ENCODE data around the gene SPTLC1.

DNA sequence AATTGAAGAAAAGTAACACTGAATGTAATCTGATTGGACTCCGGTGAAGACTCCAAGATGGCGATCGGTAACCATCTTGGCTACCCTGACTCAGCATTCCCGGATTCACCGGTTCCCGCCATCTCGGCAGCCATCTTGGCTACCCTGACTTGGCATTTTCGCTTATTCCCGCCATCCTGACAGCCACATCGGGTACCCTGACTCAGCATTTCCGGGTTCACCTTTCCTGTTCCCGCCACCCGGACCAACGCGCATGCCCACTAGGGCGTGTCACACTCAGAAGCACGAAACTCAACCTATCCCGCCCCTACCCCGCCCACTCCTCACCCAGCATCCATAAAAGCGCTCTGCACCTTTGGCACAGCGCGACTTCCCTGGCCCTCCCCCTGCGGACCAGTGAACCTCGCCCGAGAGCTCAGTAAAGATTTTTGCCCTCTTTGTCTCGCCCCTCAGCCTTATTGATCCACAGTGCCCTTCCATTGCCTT is 17.2 kb downstream of the SPTLC1 start:
- TF ChIP-seq, protein P1, sequence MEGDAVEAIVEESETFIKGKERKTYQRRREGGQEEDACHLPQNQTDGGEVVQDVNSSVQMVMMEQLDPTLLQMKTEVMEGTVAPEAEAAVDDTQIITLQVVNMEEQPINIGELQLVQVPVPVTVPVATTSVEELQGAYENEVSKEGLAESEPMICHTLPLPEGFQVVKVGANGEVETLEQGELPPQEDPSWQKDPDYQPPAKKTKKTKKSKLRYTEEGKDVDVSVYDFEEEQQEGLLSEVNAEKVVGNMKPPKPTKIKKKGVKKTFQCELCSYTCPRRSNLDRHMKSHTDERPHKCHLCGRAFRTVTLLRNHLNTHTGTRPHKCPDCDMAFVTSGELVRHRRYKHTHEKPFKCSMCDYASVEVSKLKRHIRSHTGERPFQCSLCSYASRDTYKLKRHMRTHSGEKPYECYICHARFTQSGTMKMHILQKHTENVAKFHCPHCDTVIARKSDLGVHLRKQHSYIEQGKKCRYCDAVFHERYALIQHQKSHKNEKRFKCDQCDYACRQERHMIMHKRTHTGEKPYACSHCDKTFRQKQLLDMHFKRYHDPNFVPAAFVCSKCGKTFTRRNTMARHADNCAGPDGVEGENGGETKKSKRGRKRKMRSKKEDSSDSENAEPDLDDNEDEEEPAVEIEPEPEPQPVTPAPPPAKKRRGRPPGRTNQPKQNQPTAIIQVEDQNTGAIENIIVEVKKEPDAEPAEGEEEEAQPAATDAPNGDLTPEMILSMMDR (IDR thresholded peaks at IDR 0.05) = no peak
- peak; percentile 62 for TF ChIP-seq POLR2AphosphoS5 (IDR thresholded peaks at IDR 0.05; ENCODE audit: low read depth, low read length)
- no peak for TF ChIP-seq SIN3A (IDR thresholded peaks at IDR 0.05; ENCODE audit: borderline replicate concordance, insufficient read depth, low read depth, low read length)
- TF ChIP-seq, protein P2, sequence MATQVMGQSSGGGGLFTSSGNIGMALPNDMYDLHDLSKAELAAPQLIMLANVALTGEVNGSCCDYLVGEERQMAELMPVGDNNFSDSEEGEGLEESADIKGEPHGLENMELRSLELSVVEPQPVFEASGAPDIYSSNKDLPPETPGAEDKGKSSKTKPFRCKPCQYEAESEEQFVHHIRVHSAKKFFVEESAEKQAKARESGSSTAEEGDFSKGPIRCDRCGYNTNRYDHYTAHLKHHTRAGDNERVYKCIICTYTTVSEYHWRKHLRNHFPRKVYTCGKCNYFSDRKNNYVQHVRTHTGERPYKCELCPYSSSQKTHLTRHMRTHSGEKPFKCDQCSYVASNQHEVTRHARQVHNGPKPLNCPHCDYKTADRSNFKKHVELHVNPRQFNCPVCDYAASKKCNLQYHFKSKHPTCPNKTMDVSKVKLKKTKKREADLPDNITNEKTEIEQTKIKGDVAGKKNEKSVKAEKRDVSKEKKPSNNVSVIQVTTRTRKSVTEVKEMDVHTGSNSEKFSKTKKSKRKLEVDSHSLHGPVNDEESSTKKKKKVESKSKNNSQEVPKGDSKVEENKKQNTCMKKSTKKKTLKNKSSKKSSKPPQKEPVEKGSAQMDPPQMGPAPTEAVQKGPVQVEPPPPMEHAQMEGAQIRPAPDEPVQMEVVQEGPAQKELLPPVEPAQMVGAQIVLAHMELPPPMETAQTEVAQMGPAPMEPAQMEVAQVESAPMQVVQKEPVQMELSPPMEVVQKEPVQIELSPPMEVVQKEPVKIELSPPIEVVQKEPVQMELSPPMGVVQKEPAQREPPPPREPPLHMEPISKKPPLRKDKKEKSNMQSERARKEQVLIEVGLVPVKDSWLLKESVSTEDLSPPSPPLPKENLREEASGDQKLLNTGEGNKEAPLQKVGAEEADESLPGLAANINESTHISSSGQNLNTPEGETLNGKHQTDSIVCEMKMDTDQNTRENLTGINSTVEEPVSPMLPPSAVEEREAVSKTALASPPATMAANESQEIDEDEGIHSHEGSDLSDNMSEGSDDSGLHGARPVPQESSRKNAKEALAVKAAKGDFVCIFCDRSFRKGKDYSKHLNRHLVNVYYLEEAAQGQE (IDR thresholded peaks at IDR 0.05; ENCODE audit: insufficient read depth in 1 of 2, low read depth in 2 of 2, low read length in 1 of 2) = no peak
- TF ChIP-seq TCF7L2 (IDR thresholded peaks at IDR 0.05; ENCODE audit: low read depth, low read length) = no peak

Data from Panc1 (cell line).